IPS-NIHi7 (cell line): ENCODE measurements around the gene SLC36A3.
A peak's percentile ranks its signal among the peaks of the same experiment; 100 is the strongest.

Experiments
- DNase-seq: peaks from one replicate; pipeline ENCODE4 v3.0.0; 2012; ENCODE audit warnings: mixed read lengths; ENCODE audit errors: extremely low spot score

Gene SLC36A3

DNA sequence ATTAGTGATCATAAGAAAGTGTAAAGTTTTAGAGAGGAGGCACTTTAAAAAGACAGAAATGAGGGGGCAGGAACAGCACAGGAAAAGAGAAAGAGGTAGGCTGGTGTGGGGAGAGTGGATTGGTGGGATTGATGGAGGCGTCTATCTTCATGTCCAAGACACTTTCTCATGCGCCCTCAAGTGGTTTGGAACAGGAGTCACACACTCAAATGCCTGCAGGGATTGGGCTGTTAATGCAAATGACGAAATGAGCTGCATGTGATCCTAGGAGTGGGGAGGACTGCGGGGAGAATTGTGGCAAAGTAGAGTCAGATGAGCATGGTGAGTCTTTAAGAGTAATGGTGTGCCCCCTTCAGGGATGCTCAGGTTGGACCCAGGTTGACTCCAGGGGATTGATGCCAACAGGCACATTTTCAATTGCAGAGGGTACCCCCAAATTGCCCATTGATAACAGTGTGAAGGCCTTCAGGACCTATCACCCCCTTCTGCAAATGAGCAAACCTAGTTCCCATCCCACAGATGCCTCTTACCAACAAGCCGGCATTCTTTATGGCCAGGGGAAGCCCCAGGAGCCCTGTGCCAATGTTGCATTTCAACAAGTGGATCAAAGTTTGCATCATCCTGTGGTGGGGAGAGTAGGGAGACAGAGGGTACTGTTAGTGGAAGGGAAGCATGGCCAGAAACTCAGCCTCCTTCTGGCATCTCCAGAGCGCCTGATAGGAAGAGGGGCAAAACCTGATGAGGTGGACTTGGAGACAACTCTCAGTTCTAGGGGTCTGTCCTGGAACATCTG, 5.3 kb downstream of the SLC36A3 start:
- DNase-seq = peak; percentile 86

GRCh38 chr5:151296974-151297373, 6.6 kb downstream of the SLC36A3 start:
- DNase-seq = no peak

GRCh38 chr5:151296478-151296830, 7.1 kb downstream of the SLC36A3 start:
- DNase-seq = no peak

GRCh38 chr5:151295791-151296477, 7.6 kb downstream of the SLC36A3 start:
- no peak for DNase-seq

DNA sequence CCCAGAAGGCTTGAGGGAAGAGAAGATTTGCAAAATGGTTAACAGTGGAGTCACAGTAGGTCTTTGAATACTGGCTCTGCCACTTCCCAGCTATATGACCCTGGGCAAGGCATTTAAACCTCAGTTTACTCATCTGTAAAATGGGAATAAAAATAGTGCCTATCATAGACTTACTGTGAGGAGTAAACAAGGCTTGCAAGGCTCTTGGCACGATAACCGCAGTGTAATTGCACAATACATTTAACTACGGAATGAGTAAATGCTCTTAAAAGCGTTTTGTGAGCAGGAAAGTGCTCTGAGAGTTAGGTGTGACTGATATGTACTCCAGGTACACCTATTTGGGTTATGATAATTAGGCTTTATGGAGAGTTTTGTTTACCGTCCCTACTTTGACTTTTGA, 8.4 kb downstream of the SLC36A3 start:
- no peak for DNase-seq

- DNase-seq = peak; percentile 52
Measured at GRCh38 chr5:151293624-151294023, 9.9 kb downstream of the SLC36A3 start.

GRCh38 chr5:151288180-151288579, 15.4 kb downstream of the SLC36A3 start:
- DNase-seq = peak; percentile 43

DNA sequence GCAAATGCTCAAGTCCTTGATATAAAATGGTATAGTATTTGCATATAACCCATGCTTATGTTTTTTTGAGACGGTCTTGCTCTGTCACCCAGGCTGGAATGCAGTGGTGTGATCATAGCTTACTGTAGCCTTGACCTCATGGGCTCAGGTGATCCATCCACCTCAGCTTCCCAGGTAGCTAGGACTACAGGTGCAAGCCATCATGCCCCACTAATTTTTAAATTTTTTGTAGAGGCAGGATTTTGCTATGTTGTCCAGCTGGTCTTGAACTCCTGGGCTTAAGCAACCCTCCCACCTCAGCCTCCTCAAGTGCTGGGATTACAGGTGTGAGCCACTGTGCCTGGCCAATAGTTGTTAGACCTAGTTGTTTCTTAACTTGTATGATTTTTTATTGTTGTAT, 17.3 kb downstream of the SLC36A3 start:
- DNase-seq = no peak

GRCh38 chr5:151285683-151286082, 17.9 kb downstream of the SLC36A3 start:
- no peak for DNase-seq

DNA sequence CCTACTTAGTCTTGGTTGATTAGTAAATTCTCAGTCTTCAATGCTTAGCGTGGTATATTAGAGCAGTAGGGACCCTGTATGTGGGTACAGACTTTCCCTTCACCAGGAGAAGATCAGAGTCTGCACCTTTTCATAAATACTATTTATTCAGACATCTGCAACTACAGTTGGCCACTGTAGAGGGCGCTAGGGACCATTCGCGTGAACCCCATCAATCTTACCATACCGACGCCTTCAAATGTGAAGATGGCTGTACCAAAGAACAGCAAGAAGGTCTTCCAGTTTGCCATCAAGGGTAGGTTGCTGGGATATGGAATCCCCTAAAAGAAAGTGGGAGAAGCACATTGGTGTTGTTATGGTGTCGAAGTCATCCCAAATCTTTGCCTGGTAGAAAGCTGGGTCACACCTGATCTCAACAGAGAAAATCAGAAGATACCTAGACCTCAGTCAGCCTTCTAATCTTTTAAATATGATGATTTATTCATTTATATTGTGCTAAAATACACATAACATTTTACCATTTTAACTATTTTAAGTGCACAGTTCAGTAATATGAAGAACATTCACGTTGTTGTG, 19.1 kb downstream of the SLC36A3 start:
- peak; percentile 54 for DNase-seq

DNA sequence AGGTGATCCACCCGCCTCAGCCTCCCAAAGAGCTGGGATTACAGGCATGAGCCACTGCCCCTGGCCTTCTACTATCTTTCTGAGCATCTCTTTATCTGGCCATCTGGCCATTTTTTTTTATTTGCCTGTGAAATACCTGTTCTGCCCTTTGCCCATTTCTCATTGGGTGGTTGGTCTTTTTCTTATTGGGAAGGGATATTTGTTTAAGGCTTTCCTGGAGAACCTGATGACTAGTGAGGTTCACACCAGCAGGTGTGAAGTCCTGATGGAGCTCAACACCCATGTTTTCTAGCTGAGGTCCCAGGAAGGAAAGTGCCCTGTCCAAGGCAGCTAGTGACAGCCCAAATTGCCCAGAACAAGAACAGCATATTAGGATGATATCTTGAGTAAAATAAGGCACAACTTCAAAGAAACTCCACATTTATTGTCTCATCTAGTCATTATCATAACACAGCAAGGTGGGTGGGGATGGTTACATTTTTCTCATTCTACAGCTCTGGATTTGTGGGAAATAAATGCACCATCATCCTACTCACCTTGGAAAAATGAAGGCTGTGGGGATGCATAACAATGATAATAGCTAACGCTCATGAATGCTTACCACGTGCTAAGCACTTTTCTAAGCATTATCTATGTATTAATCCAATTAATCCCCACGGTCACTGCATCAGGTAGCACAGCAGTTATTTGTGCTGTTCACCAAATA, 20.3 kb downstream of the SLC36A3 start:
- no peak for DNase-seq

DNA sequence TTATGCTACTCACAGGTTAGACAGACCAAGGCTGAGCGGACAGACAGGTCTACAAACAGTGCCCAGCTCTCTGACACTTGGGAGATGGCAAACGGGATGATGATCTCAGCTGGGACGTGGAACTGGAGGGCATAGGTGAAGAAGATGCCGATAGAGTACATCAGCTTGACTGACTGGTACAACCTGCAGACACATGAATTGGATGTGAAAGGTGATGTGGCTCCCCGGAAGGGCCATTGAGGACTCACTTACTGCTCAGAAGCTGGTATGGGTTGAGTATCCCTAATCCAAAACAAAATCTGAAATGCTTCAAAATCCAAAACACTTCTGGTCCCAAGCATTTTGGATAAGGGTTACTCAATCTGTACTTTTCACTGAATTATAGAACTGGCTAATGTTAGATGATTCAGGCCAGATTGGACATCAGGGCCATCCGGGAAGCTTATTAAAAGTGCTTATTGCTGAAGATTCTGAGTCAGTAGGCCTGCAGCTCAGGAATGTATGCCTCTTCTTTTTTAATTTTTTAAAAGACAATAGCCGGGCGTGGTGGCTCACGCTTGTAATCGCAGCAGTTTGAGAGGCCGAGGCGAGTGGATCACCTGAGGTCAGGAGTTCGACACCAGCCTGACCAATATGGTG, 22.4 kb downstream of the SLC36A3 start:
- DNase-seq = no peak

DNA sequence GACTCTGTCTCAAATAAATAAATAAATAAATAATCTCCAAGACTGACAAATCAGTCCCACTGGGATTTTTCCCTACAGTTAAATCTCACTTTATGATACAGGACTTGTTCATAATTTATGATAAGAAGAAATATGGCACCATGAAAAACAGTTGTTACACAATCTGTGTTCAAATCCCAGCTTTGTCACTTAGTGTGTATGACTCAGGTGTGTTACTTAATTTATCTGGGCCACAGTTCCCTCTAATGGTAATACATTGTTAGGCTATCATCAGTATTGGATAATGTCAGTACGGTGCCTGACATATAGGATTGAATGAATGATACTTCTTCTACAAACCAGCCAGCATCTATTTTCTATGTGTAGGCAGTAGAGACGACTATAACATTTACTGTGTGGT, 23.1 kb downstream of the SLC36A3 start:
- DNase-seq = no peak

DNA sequence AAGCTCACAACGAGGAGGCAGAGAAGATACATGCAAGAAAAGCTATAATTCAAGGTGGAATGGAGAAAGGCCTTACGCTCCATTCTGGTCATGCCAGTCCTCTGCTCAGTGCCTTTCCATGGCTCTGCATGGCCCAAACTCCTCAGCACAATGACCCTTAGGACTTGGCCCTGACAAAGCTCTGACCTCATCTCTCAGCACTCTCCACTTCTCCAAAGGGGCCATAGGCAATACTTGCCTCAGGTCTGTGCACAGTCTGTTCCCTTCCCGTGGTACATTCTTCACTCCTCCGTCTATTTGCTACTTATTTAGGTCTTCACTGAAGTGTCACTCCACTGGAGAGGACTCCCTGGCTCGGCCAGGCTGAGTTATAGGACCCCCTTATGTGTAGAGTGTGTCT, 24.7 kb downstream of the SLC36A3 start:
- no peak for DNase-seq

- DNase-seq = no peak
Measured at GRCh38 chr5:151275803-151276202, 27.8 kb downstream of the SLC36A3 start.

DNA sequence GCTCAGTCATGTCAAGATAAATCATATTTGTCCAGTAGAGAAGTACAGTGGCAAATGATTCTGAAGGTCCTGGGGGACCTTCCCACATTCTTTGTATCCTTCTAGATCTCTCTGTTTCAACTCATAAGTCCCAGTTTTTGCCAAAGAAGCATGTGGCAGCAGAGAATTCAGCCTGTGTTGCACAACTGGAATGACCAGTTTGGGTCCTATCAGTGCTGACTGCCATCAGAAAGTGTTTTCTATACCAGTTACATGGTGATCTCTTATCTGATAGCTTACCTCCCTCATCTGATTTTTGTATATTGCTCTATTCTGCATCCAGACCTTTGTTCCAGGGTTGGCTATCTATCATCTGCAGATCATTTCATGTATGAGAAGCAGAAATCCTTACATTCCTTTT, 28.9 kb downstream of the SLC36A3 start:
- no peak for DNase-seq

- no peak for DNase-seq
Measured at GRCh38 chr5:151271336-151271735, 32.2 kb downstream of the SLC36A3 start.

GRCh38 chr5:151270599-151270998, 33.0 kb downstream of the SLC36A3 start:
- DNase-seq = no peak

GRCh38 chr5:151267491-151268260, 35.9 kb downstream of the SLC36A3 start:
- DNase-seq = no peak

GRCh38 chr5:151264113-151264512, 39.5 kb downstream of the SLC36A3 start:
- peak; percentile 24 for DNase-seq

DNA sequence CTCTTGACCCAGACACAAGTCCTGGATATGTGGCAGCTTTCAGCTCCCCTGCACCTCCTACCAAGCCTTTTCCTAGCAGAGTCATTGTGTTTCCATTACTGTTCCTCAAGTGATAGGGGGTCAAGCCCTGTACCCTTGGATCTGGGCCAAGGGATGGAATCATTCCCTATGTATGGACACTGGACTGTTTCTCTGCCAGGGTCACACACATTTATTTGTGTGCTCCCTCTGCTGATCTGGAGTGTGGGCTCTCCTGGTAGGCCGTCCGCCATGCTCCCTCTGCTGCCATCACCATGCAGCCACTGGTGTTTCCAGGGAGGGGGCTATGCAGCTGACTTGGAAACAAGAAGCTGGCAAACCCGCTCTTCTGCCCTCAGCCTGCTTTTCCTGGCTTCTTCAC, 41.0 kb downstream of the SLC36A3 start:
- DNase-seq = no peak
